HG03108 (cell line): Measurements from ENCODE around the gene GMCL2.
"Not testable (repeated sequence)": the region's sequence is repeated elsewhere in the genome, so short reads cannot be mapped to it uniquely, and the experiment has no call there.

ENCODE experiments used
- ATAC-seq: cut with Tn5 transposase; IDR thresholded peaks from one replicate; pipeline ENCODE4 v1.9.1; 2021; ENCODE audit warnings: moderate library complexity; ENCODE audit not compliant: unreplicated experiment

GMCL2 gene

GRCh38 chr5:178207183-178207916 lies 20.2 kb upstream of the GMCL2 start:
- ATAC-seq, result no peak

GRCh38 chr5:178206166-178207101 lies 19.3 kb upstream of the GMCL2 start:
- ATAC-seq, result no peak

GRCh38 chr5:178205749-178206047 lies 18.5 kb upstream of the GMCL2 start:
- no peak for ATAC-seq

GRCh38 chr5:178204935-178205748 lies 18.0 kb upstream of the GMCL2 start:
- peak; percentile 50 for ATAC-seq

GRCh38 chr5:178204182-178204934 lies 17.2 kb upstream of the GMCL2 start, which contains the start of gene HNRNPAB:
HNRNPAB (plus strand) TSS chr5:178204533; CDS start chr5:178204838, 305 bp downstream.
- ATAC-seq, result peak; percentile 80

GRCh38 chr5:178203670-178204181 lies 16.6 kb upstream of the GMCL2 start:
- no peak for ATAC-seq

- no peak for ATAC-seq
These were observed 15.4 kb upstream of the GMCL2 start for GRCh38 chr5:178202541-178202940.

- ATAC-seq, result no peak
These were observed 14.7 kb upstream of the GMCL2 start for GRCh38 chr5:178201927-178202235.

- no peak for ATAC-seq
These were observed 14.2 kb upstream of the GMCL2 start for GRCh38 chr5:178201221-178201926.

GRCh38 chr5:178199581-178200434 lies 12.6 kb upstream of the GMCL2 start:
- no peak for ATAC-seq

GRCh38 chr5:178198706-178199105 lies 11.5 kb upstream of the GMCL2 start:
- no peak for ATAC-seq

- ATAC-seq, result not testable (repeated sequence)
These were observed 11.0 kb upstream of the GMCL2 start for GRCh38 chr5:178198151-178198550.

- no peak for ATAC-seq
These were observed 9.8 kb upstream of the GMCL2 start for GRCh38 chr5:178196986-178197385.

- ATAC-seq, result no peak
These were observed 9.2 kb upstream of the GMCL2 start for GRCh38 chr5:178196281-178196812.

GRCh38 chr5:178194026-178194425 lies 6.9 kb upstream of the GMCL2 start:
- ATAC-seq, result no peak

- no peak for ATAC-seq
These were observed 6.2 kb upstream of the GMCL2 start for GRCh38 chr5:178193251-178193809.

GRCh38 chr5:178192787-178193186 lies 5.6 kb upstream of the GMCL2 start:
- ATAC-seq, result no peak

- ATAC-seq, result no peak
These were observed 5.1 kb upstream of the GMCL2 start for GRCh38 chr5:178192244-178192643.
